Measurements from ENCODE around the gene CEP95. TPM values are rescaled to one million over a fixed set of nuclear protein-coding genes. Genes with fewer than 3 reads are reported as not detected.
A peak's percentile ranks its signal among the peaks of the same experiment; 100 is the strongest.
"Not testable (repeated sequence)": the region's sequence is repeated elsewhere in the genome, so short reads cannot be mapped to it uniquely, and the experiment has no call there.

CEP95 gene
- polyA plus RNA-seq, 2 of the 4 experiments (the other 2 are of a cell fraction) = 30.0 to 73.0 TPM

DNA sequence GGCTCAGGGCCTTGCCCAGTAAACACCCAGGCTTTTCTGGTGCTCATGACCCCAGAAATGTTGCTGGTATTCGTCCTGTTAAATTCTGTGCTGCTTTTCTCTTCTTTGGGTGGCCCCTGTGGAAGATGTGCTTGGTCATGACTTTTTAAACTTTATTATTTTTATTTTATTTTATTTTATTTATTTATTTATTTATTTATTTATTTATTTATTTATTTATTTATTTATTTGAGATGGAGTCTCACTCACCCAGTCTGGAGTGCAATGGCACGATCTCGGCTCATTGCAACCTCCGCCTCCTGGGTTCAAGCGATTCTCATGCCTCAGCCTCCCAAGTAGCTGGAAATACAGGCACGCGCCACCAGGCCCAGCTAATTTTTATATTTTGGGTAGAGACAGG, 47.0 kb upstream of the CEP95 start:
- POLR2A ChIA-PET; FAIRE-seq; H3K4me1 ChIP-seq; H3K4me3 ChIP-seq; H3K27ac ChIP-seq; H3K9me3 ChIP-seq; DNase-seq (ENCODE audit: low read depth in 1 of 2, low spot score in 1 of 2); ATAC-seq; H3K4me2 ChIP-seq: not testable (repeated sequence)
- peak; percentile 46 for TF ChIP-seq ZC3H11A (IDR thresholded peaks at IDR 0.05)
- 92% methylated on average over 7 of the region's 7 CpGs for WGBS (ENCODE audit: missing lambda C conversion rate)
- CTCF ChIA-PET = interaction anchor here (0.6 to 3.6 kb wide), 3 partner anchors 10 to 578 kb away, joined by 3 to 27 read pairs (median 5); partner anchors contain the start of gene GH2

- H3K9me3 ChIP-seq = no peaks in the 10 kb centered on the region
- 86% methylated on average over 8 of the region's 8 CpGs for WGBS (ENCODE audit: missing lambda C conversion rate)
- H3K4me3 ChIP-seq = no peak overlapping the region
- DNase-seq (ENCODE audit: low read depth in 1 of 2, low spot score in 1 of 2) = no peak
- CTCF ChIA-PET = interaction anchor here (0.7 to 3.6 kb wide), 2 partner anchors 11 to 41 kb away, joined by 3 to 27 read pairs; no protein-coding TSS in a partner anchor
- peaks cover 5% of the 10 kb centered on the region; the same call in 1 of the 3 replicates for H3K4me1 ChIP-seq
- FAIRE-seq = no peak
- H3K4me2 ChIP-seq = no peak overlapping the region
- POLR2A ChIA-PET = no interaction called here
- no peak overlapping the region for H3K27ac ChIP-seq
- no peak for ATAC-seq
- TF ChIP-seq PHF8 (IDR thresholded peaks at IDR 0.05; ENCODE audit: borderline replicate concordance, low read depth) (no peak), ATOH8 (CRISPR knock-in tag; IDR thresholded peaks at IDR 0.05; ENCODE audit: low read depth) (no peak), ZFP36 (IDR thresholded peaks at IDR 0.05; ENCODE audit: borderline replicate concordance, partially characterized antibody) (no peak), NFE2L2 (conservative IDR thresholded peaks at IDR 0.05; ENCODE audit: low read length) (no peak), JUN (IDR thresholded peaks at IDR 0.05) (no peak), USF2 (IDR thresholded peaks at IDR 0.05) (no peak), RARB (CRISPR knock-in tag; IDR thresholded peaks at IDR 0.05) (no peak), SMC3 (IDR thresholded peaks at IDR 0.05) (no peak), RFX5 (IDR thresholded peaks at IDR 0.05) (no peak), ZC3H11A (IDR thresholded peaks at IDR 0.05) (no peak), BHLHE40 (IDR thresholded peaks at IDR 0.05; ENCODE audit: low read depth, low read length) (no peak)
Observed at GRCh38 chr17:64460955-64461354, 45.8 kb upstream of the CEP95 start.

GRCh38 chr17:64461788-64462187, 45.0 kb upstream of the CEP95 start:
- H3K4me3 ChIP-seq = no peak overlapping the region
- WGBS (ENCODE audit: missing lambda C conversion rate) = 64% methylated on average over 6 of the region's 6 CpGs
- H3K27ac ChIP-seq = no peak overlapping the region
- no peak for TF ChIP-seq ZNF302 (CRISPR knock-in tag; IDR thresholded peaks at IDR 0.05)
- no peak for TF ChIP-seq SREBF2 (IDR thresholded peaks at IDR 0.05)
- TF ChIP-seq RCOR1 (IDR thresholded peaks at IDR 0.05; ENCODE audit: low read depth, low read length) = no peak
- no peak for TF ChIP-seq ZSCAN20 (CRISPR knock-in tag; IDR thresholded peaks at IDR 0.05)
- TF ChIP-seq ESRRA (IDR thresholded peaks at IDR 0.05; ENCODE audit: borderline replicate concordance, low read length) = no peak
- TF ChIP-seq USF2 (IDR thresholded peaks at IDR 0.05) = no peak
- TF ChIP-seq NR3C1 (IDR thresholded peaks at IDR 0.05) = no peak
- TF ChIP-seq POLR2A (IDR thresholded peaks at IDR 0.05; ENCODE audit: low read length) = no peak
- no peak for TF ChIP-seq ELK1 (IDR thresholded peaks at IDR 0.05; ENCODE audit: low read depth, low read length)
- TF ChIP-seq FOSL2 (IDR thresholded peaks at IDR 0.05) = no peak
- TF ChIP-seq FOSL2 (CRISPR knock-in tag; IDR thresholded peaks at IDR 0.05) = no peak
- TF ChIP-seq PHF8 (IDR thresholded peaks at IDR 0.05; ENCODE audit: borderline replicate concordance, low read depth) = no peak
- H3K4me2 ChIP-seq = no peak overlapping the region
- ChIA-PET POLR2A (no interaction called here), CTCF (interaction anchor here (3.6 kb wide), 1 partner anchor 42 kb away, joined by 27 read pairs; no protein-coding TSS in a partner anchor)
- no peak for FAIRE-seq
- ATAC-seq = no peak
- no peaks in the 10 kb centered on the region for H3K9me3 ChIP-seq
- H3K4me1 ChIP-seq = peaks cover 5% of the 10 kb centered on the region; the same call in 1 of the 3 replicates
- no peak for DNase-seq (ENCODE audit: low read depth in 1 of 2, low spot score in 1 of 2)

Measured in A549 (cell line).